ENCODE measurements around the gene NOTO.

NOTO gene

DNA sequence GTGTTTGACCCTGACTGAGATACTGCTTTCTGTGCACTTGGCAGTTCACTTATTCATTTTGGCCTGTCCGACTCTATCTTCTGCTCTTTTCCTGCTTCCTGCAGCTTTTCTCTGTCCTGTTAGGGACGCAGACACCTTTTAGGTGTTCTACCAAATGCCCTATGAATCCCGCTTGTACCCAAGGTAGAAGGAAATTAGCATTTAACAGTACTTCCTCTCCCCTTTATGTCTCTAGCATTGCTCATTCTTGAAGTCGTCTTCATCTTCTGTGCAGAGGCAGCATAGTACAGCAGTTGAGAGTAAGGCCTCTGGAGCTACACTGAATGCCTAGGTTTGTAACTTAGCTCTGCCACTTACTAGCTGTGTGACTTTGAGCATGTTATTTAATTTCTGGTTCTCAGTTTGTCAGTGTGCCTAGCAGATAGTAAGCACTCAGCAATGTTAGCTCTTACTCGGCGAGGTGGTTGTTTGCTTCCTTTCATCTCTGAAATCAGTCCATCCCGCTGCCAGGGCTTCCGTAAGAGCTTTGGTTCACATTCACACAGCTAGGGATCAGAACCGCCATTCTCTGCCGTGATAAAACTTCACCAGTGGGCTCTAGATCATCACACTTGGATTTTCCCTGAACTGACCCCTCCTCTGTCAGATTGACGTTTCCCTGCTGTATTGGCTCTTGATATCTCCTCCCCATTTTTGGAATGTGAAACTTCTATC lies 33.1 kb downstream of the NOTO start:
- DNase-seq, result no peak

DNA sequence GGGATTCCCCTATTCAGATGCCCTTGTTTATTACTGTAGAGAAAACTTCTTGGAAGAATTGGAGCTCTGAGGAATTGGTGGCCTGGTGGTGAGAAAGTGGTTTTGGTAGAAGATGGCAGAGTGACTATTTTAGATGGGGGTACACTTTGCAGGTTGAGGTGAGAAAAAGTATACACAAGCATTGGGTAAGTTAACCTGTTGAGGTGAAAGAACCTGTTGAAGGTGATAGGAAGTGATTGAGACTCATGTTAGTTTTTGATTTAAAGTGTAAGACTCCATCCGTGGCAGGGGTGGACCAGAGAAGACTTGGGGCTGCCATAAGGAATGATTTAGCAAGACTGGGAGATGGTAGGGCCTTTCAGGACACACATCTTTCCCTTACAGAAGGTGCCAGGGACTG lies 34.8 kb downstream of the NOTO start:
- DNase-seq, result no peak

DNA sequence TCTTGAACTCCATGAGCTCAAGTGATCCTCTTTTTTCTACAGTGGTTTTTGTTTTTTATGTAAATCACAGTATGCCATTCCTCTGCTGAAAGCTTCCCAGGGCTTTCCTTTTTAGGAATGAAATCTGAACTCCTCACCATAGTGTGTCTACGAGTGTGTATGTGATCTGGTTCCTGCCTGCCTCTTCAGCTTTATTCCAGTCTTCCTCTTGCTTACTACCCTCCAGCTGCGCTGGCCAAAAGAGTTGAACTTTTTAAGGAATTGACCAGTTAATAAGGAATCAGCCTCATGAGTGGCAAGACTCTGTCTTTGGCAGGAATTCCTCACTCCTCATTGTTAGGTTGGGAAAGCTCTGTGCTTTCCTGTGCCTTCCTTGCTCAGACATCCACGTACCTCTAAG lies 35.8 kb downstream of the NOTO start:
- DNase-seq, result no peak

DNA sequence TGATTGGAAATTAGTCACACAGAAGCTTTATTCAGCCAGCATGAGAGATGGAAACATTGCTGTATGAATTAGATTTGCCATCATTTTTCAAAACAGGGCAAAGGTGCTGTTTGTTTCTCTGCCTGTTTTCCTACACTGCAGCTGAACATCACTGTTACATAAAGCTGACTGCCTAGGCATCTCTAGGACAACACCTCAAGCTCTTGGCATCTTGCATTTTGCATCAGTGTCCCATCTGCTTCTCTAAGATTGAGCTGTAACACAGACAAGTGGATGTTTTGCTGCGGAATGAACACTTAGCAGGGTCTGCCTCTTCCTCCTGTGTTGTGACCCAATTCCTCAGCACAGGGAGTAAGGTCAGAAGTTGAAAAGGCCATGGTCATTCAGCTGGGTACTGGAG lies 36.6 kb downstream of the NOTO start:
- no peak for DNase-seq

DNA sequence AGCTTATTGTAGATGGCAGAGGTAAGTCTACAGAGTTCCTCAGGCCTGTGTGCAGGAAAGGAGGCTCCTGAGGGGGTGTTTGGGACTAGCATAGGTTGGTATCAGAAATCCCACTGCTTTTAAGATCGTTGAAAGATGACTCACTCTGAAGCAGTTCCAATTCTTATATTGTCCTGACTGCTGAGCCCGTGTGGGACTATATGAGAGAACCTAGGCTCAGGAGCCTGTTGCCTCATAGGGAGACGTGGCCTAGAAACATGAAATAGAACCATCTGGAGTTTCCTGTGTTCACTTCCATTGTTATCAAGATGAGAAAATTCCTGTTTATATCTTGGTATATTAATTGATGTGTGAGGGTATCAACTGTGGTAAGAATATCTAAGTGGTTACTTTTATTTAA lies 37.4 kb downstream of the NOTO start:
- DNase-seq, result no peak

DNA sequence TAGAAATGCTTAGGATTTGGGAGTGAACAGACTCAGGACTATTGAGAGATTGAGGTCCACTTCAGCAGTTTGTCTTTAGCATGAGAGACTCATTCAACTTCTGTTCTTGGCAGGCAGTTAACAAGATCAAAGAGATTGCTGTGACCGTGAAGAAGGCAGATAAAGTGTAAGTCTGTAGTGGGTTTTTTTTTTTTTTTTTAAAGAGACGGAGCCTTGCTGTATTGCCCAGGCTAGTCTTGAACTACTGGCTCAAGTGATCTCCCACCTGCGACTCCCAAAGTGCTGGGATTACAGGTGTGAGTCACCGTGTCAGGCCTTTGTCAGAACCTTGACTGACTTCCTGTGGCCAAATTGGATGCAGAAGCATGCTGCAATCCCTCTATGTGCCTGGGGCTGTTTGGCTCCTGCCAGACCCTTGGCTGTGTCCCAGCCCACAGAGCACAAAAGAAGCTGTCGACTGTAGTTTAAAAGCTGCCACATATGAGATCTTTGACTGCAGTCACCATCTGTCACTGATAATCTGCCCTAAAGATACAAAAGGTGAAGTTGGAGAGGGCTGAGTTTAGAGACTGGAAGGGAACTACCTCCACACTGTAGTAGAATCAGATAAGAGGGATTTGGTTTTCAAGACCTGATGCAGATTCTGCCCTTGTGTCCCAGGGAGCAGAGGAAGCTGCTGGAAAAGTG lies 41.7 kb downstream of the NOTO start:
- DNase-seq, result no peak

DNA sequence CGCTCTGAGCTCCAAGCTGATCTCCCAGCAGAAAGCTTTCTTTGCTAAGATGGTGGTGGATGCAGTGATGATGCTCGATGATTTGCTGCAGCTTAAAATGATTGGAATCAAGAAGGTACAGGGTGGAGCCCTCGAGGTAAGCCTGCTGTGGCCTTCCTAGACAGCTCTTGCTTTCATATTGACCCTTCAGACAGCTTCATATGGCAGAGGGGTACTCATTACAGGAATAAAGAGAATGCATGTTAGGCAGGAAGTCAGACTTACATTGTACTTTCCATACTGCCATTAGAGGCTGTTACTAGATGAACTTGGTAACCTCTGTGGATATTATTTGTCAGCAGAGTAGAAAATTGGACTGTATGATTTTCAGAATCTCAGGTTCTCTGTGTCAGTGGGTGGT lies 42.2 kb downstream of the NOTO start:
- DNase-seq, result no peak

DNA sequence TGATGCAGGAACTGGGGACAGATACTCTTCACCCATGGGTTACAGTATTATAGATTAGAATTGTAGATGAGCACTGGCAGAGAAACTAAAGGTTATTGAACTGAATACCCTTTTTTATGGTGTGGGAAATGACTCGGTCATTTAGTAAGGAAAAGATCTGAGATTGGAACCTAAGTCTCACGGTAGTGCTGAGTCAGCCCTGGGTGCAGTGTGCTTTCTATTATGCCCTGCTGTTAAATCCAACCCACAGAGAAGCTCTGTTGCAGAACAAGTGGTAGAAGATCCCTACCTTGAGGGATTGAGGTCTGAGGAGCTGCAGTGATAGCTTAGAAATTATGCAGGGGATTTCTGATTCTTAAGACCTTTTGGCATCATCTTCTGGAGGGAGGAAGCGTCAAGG lies 44.5 kb downstream of the NOTO start:
- no peak for DNase-seq

DNA sequence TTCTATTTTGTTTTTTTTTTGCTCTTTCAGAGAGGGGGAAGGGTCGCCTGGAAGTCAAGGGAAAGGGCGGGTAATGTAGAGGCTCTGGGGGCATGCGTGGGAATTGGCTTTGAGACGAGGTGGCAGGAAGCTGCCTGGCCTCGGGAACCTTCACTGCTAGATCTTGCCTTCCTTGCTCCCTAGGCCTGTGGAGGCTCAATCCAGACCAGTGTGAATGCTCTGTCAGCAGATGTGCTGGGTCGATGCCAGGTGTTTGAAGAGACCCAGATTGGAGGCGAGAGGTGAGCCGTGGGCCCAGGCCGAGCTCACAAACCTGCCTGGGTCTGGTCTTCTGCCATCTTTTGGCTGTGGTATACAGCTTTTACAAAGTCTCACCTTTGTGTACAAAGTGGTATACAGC lies 47.3 kb downstream of the NOTO start:
- no peak for DNase-seq

DNA sequence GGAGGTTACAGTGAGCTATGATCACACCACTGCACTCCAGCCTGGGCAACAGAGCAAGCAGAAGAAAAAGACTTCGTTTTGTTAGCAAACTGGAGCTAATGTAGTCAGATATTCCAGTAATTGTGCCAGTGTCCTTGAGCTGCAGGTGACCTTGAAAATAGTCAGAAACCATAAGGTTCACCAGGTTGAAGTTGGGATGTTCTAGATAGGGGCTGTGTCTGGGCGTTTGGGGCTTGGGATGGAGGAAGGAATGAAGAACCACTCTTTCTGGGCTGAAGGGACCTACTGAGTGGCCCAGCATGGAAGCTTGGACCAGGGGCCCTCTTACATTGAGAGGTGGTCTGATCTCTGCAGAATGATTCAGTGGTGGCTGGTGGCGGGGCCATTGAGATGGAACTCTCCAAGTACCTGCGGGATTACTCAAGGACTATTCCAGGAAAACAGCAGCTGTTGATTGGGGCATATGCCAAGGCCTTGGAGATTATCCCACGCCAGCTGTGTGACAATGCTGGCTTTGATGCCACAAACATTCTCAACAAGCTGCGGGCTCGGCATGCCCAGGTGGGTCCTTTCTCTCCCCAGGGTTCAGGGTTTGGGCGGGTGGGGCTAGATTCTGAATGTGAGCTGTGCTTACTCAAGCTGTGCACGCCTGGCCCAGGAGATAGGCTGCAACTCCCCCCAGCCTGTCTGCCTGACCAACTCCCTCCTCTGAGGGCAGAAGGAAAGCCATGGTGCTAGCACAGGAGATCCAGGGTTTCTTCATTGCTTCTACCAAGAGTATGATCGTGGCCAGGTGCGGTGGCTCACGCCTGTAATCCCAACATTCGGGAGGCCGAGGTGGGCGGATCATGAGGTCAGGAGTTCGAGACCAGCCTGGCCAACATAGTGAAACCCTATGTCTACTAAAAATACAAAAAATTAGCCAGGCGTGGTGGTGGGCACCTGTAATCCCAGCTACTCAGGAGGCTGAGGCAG lies 48.8 kb downstream of the NOTO start:
- no peak for DNase-seq

DNA sequence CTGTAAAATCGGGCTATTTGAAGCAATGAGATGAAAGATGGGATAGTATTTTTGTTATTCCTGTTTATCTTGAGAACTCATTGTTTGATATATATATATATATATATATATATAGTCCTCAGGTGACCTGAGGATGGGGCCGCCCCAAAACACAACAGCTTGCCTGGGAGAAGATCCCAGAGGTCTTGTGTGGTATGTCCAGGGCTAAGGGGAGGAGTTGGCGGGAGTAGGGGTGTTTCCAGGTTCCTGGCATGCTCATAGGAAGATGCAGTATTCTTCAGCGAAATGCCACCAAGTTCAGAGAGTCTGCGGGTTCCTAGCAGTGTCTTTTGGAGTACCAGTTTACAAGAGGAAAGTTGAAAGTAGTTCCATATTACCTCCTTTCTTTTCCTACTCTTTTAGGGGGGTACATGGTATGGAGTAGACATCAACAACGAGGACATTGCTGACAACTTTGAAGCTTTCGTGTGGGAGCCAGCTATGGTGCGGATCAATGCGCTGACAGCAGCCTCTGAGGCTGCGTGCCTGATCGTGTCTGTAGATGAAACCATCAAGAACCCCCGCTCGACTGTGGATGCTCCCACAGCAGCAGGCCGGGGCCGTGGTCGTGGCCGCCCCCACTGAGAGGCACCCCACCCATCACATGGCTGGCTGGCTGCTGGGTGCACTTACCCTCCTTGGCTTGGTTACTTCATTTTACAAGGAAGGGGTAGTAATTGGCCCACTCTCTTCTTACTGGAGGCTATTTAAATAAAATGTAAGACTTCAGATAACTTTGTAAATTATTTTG lies 50.1 kb downstream of the NOTO start:
- no peak for DNase-seq

DNA sequence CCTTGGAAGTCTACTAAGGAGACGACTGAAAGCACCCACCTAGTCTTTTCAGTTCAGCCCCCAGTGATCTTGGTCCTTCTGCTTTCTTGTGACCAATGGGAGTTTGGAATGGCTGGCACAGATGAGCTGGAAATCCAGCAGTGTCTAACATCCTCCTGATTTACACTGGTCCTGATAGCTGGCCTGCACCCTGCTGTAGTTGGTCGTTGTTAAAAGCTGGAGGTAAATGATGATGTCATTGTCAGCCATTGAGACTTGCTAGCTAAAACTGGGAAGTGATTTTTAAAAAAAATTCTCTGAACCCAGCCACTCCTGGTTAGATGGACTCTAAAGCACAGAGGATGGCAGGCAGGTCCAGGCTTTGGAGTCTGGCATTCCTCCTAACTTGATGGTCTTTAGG lies 51.0 kb downstream of the NOTO start:
- DNase-seq, result no peak

DNA sequence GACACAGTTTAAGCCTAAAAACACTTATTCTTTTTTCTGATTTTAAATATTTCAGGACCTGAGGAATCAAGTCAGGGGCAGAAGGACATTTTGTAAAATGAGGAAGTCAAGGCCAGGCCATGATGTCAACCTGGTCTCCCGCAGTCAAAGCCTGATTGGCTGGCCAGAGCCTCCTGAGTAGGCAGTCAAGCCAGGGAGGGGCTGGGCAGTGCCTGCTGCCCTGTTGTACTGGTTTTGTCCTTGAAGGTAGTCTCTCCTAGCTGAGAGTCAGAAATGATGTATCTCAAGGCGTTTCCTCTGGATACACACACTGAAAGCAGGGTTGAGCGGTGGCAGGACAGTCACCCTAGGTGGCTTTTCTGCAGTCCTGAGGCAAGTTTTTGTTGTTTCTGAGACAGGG lies 51.5 kb downstream of the NOTO start:
- no peak for DNase-seq

DNA sequence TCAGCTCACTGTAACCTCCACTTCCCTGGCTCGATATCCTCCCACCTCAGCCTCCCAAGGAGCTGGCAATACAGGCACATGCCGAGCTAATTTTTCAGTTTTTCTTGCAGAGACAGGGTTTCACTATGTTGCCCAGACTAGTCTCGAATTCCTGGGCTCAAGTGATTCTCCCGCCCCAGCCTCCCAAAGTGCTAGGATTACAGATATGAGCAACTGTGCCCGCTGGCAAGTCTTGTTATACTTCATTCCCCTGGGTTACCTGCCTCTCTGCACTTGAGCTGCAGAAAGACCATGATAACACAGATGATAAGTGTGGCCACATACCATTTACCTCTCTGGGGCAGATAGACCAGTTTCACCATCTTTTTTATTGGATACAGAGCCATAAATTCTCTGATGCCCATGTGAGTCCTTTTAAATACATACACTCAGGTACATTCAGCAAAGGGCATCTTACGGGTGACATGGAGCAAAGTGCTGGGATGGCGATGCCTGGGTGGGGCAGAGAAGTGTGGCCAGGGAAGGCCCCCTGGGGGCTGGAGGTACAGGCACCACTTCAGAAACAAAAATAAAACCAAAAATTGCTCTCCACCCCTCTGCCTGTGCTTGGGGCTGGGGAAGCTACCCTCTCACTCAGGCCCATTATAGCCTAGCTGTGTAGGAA lies 52.1 kb downstream of the NOTO start:
- DNase-seq, result no peak

DNA sequence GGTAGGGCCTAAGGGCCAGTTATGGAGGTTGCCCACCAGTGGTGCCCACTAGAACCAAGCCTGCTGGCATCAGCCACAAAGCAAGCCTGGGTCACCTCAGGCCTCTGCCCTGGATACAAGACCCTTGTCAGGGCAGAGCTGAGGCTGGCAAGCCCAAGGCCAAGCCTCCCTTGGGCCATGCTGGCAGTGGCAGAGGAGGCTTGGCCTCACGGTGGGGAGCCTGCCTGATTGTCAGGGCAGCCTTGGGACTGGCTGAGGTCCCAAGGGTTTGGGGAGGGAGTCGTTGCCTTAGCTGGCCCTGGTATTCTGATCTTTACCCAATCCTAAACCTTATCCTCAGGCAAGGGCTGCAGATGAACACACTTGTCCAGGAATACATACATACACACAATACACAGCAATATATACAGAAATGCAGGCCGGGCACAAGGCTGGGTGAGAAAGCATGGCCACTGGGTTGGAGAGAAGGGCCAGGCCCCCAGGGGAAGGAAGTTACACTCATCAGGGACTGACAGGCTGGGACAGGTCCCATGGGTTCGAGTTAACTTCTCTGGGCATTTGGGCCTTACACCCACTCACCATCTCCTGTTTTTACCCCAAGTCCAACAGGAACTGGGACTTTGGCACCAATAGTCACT lies 52.8 kb downstream of the NOTO start:
- DNase-seq, result no peak

DNA sequence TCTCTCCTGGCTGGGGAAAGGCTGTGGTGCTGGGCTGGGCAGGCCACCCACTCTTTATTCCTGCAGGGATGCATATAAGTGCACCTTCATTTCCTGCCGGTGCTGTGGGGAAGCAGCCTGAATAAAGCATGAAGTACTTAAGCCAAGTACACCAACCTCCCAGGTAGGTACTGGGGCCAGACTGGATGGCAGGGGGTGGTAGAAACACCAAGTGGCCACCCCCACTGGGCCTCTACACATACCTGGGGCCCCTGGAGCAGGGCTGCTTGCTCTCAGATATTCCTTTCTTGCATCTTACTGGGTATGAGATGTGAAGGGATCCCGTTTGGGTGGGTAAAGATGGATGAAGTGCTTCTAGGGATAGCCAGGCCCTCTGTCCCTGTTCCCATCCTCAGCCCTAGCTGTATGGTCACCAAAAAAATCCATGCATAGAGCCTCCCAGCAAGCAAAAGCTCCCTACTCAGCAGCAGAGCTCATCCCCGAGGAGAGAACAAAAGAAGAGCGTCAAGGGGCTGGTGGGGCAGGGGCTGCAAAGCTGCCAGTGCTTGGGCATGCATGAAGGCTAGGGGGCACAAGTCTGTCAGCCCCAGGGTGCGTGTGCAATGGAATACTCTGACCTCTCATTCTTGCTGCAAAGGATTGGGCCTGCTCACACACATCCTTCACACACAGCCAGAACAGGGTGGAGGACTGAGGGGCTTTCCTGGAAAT lies 53.7 kb downstream of the NOTO start:
- DNase-seq, result no peak

DNA sequence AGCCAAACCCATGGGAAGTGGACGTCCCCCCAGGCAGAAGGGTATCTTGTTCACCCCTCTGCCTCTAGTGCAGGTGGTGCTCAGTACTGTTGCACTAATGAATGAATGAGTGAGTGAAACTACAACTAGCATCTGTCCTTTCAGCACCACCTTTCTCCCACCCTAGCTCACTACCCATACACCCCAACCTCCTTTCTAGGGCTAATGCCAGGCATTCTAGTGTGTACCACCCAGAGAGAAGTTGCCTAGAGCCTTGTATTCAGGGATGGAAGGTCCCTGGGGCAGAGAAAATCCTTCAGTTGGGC lies 54.2 kb downstream of the NOTO start:
- no peak for DNase-seq

DNA sequence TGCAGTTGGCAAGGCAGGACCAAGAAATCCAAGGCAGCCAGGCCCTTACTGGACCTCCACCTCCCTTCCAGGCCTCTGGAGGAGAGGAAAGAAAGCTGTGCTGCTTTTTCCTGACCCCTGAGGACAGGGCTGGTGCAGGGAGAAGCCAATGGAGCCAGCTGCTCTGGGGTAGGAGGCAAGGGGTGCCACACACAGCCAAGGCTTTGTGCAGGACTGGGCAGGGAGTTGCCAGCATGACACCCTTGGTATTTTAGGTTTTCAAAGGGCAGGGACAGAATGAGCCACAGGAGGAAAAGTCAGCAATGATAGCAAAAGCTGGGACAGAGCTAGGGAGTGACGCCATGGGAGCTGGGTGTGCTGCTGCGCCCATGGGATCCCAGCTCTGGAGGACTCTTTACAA lies 54.6 kb downstream of the NOTO start:
- no peak for DNase-seq

DNA sequence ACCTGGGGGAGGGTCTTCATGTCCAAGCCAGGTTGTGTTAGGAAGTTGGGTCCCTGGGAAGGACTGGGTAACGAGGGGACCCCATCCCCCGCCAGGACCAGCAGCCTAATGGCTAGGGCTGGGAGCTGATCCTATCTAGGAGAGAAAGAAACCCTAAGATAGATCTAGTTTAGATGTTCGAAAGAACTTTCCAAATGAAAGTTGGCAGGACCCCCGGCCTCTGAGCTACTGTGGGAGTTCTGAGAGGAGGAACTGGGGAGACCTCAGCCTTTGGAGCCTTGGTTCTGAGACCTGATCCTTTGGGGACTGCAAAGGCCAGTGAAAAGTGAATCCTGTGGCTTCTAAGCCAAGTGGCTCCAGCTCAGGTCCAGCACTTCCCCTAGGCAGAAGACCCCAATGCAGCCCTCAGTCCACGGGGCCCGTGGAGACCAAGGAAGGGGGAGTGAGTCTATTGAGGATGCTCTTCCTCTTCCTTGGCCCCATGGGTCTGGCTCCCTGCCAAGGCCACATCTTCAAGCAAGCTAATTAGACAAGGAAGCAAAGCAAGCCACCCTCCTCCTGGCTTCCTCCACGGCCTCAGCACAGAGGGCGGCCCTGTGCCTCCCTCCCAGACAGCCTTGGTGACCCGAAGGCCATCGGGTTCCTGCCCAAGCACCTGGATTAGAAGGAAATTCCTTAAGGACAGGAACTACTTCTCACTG lies 55.2 kb downstream of the NOTO start:
- no peak for DNase-seq

DNA sequence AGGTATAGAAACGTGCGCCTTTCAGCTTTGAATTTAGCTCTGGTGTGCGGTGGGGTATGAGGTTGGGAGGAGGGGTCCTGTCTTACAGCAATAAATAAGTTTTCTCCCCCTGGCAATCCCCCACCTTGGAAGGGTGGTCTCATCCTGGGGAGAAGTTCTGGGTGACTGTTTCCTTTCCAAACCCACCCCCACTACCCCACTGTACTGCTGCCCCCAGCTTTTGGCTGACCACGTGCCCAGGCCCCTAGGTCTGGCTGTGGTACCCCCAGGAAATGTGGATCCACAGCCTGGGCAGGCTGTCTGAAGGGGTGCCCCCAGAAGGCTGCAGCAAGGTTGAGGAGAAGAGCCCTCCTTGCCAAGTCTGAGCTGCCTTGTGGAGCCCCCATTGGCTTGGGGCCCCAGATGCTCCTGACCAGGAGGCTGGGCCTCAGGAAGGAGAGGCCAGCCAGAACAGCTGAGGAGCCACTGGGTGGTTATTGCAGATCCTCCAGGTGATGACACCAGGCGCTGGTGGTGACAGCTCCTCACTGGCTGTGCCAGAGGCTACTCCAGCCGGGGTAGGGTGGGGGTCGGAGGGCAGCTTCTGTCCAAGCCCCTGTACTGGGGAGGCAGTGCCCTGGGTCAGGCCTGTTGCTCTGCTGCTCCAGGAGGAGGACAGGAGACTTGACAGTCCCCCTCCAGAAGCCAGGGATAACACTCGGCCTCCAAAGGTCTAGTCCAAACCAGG lies 56.0 kb downstream of the NOTO start:
- DNase-seq, result no peak
